HG03108 (cell line): Measurements from ENCODE around the gene CREB3L2.

Experiments used
- ATAC-seq: cut with Tn5 transposase; IDR thresholded peaks from one replicate; pipeline ENCODE4 v1.9.1; 2021; ENCODE audit warnings: moderate library complexity; ENCODE audit not compliant: unreplicated experiment

The CREB3L2 gene

GRCh38 chr7:137878333-137878961 is 123.4 kb downstream of the CREB3L2 start:
- no peak for ATAC-seq

GRCh38 chr7:137877027-137877675 is 124.7 kb downstream of the CREB3L2 start:
- no peak for ATAC-seq

GRCh38 chr7:137875746-137876145 is 126.1 kb downstream of the CREB3L2 start:
- ATAC-seq, result no peak

GRCh38 chr7:137873979-137874777 is 127.7 kb downstream of the CREB3L2 start:
- ATAC-seq, result no peak

- no peak for ATAC-seq
These were observed 128.4 kb downstream of the CREB3L2 start for GRCh38 chr7:137873524-137873923.

- no peak for ATAC-seq
These were observed 130.5 kb downstream of the CREB3L2 start for GRCh38 chr7:137871170-137871915.

GRCh38 chr7:137870684-137871083 is 131.2 kb downstream of the CREB3L2 start:
- no peak for ATAC-seq

GRCh38 chr7:137870078-137870477 is 131.8 kb downstream of the CREB3L2 start:
- no peak for ATAC-seq

GRCh38 chr7:137869260-137869659 is 132.6 kb downstream of the CREB3L2 start:
- ATAC-seq, result no peak

- no peak for ATAC-seq
These were observed 134.6 kb downstream of the CREB3L2 start for GRCh38 chr7:137867289-137867688.

- no peak for ATAC-seq
These were observed 136.1 kb downstream of the CREB3L2 start for GRCh38 chr7:137865764-137866163.

GRCh38 chr7:137862964-137863363 is 138.9 kb downstream of the CREB3L2 start:
- ATAC-seq, result no peak

GRCh38 chr7:137862358-137862757 is 139.5 kb downstream of the CREB3L2 start:
- no peak for ATAC-seq

- no peak for ATAC-seq
These were observed 141.3 kb downstream of the CREB3L2 start for GRCh38 chr7:137860542-137860941.

- ATAC-seq, result no peak
These were observed 148.8 kb downstream of the CREB3L2 start for GRCh38 chr7:137853053-137853452.

GRCh38 chr7:137852108-137852507 is 149.8 kb downstream of the CREB3L2 start:
- ATAC-seq, result no peak

GRCh38 chr7:137850972-137851945 is 150.6 kb downstream of the CREB3L2 start:
- ATAC-seq, result no peak

GRCh38 chr7:137850571-137850970 is 151.3 kb downstream of the CREB3L2 start:
- ATAC-seq, result no peak

GRCh38 chr7:137848095-137848494 is 153.8 kb downstream of the CREB3L2 start:
- ATAC-seq, result no peak

GRCh38 chr7:137847568-137848050 is 154.3 kb downstream of the CREB3L2 start:
- ATAC-seq, result no peak
